H9 (cell line): ENCODE results near the gene RS1. TPM values are rescaled to one million over a fixed set of nuclear protein-coding genes. Genes with fewer than 3 reads are reported as not detected.

Experiments
- DNase-seq: peaks from one replicate; pipeline ENCODE4 v3.0.0-alpha.2; 2017
- H2AFZ ChIP-seq: one replicate; pipeline ENCODE4 v1.6.1; 2013; ENCODE audit warnings: mild to moderate bottlenecking, low read length, control low read depth, moderate library complexity
- H2AK5ac ChIP-seq: 2 replicates; pipeline ENCODE4 v1.6.1; 2013; ENCODE audit warnings: low read length, control low read depth, mixed read lengths; ENCODE audit not compliant: insufficient read length
- H2BK120ac ChIP-seq: one replicate; pipeline ENCODE4 v1.6.1; 2013; ENCODE audit warnings: low read depth, mild to moderate bottlenecking, low read length, control low read depth, inconsistent platforms; ENCODE audit not compliant: poor library complexity, severe bottlenecking
- H2BK12ac ChIP-seq: 2 replicates; pipeline ENCODE4 v1.6.1; 2013; ENCODE audit warnings: low read length, control low read depth, mixed read lengths, low read depth; ENCODE audit not compliant: insufficient read length
- H2BK15ac ChIP-seq: 2 replicates; pipeline ENCODE4 v1.6.1; 2013; ENCODE audit warnings: low read depth, low read length, control low read depth
- H2BK20ac ChIP-seq: one replicate; pipeline ENCODE4 v1.6.1; 2013; ENCODE audit warnings: low read depth, mild to moderate bottlenecking, low read length, control low read depth, inconsistent platforms; ENCODE audit not compliant: poor library complexity, severe bottlenecking
- H2BK5ac ChIP-seq: 2 replicates; pipeline ENCODE4 v1.6.1; 2013; ENCODE audit warnings: low read length, control low read depth, mixed read lengths; ENCODE audit not compliant: insufficient read length
- H3K14ac ChIP-seq: 2 replicates; pipeline ENCODE4 v1.6.1; 2013; ENCODE audit warnings: low read length, control low read depth; ENCODE audit not compliant: insufficient read depth
- H3K18ac ChIP-seq: 2 replicates; pipeline ENCODE4 v1.6.1; 2013; ENCODE audit warnings: low read depth, mild to moderate bottlenecking, mixed read lengths, low read length, control low read depth; ENCODE audit not compliant: insufficient read length
- H3K23ac ChIP-seq: 2 replicates; pipeline ENCODE4 v1.6.1; 2013; ENCODE audit warnings: low read length, control low read depth, mixed read lengths, low read depth; ENCODE audit not compliant: insufficient read length
- H3K23me2 ChIP-seq: 2 replicates; pipeline ENCODE4 v1.6.1; 2013; ENCODE audit warnings: low read depth, mild to moderate bottlenecking, mixed read lengths, low read length, control low read depth; ENCODE audit not compliant: insufficient read length, poor library complexity, severe bottlenecking
- H3K27ac ChIP-seq: 2 replicates; pipeline ENCODE4 v1.5.1; 2013; ENCODE audit warnings: low read length, control low read depth, mixed read lengths, low read depth; ENCODE audit not compliant: insufficient read length
- H3K27me3 ChIP-seq: 2 replicates; pipeline ENCODE4 v1.6.1; 2013; ENCODE audit warnings: low read length, control low read depth, inconsistent platforms; ENCODE audit not compliant: insufficient read depth
- H3K4ac ChIP-seq: 2 replicates; pipeline ENCODE4 v1.6.1; 2013; ENCODE audit warnings: low read depth, mild to moderate bottlenecking, control low read depth, inconsistent platforms, low read length, moderate library complexity
- H3K4me1 ChIP-seq: 2 replicates; pipeline ENCODE4 v1.6.1; 2013; ENCODE audit warnings: low read length, control low read depth, inconsistent platforms; ENCODE audit not compliant: insufficient read depth
- H3K4me2 ChIP-seq: 2 replicates; pipeline ENCODE4 v1.6.1; 2013; ENCODE audit warnings: low read length, control low read depth, mixed read lengths; ENCODE audit not compliant: insufficient read length, insufficient read depth
- H3K56ac ChIP-seq: 2 replicates; pipeline ENCODE4 v1.6.1; 2013; ENCODE audit warnings: low read depth, mild to moderate bottlenecking, mixed read lengths, low read length, control low read depth; ENCODE audit not compliant: insufficient read length
- H3K79me1 ChIP-seq: 2 replicates; pipeline ENCODE4 v1.6.1; 2013; ENCODE audit warnings: low read depth, mild to moderate bottlenecking, moderate library complexity, low read length, control low read depth, inconsistent platforms; ENCODE audit not compliant: insufficient read depth, poor library complexity, severe bottlenecking
- H3K79me2 ChIP-seq: 2 replicates; pipeline ENCODE4 v1.6.1; 2013; ENCODE audit warnings: low read length, control low read depth, inconsistent platforms; ENCODE audit not compliant: insufficient read depth
- H3K9ac ChIP-seq: 2 replicates; pipeline ENCODE4 v1.6.1; 2013; ENCODE audit warnings: low read length, control low read depth, mixed read lengths; ENCODE audit not compliant: insufficient read length; ENCODE audit errors: extremely low read depth
- H3K9me3 ChIP-seq: one replicate; pipeline ENCODE4 v1.6.1; 2013; ENCODE audit warnings: low read depth, low read length, inconsistent platforms; ENCODE audit not compliant: control insufficient read depth
- H3T11ph ChIP-seq: one replicate; pipeline ENCODE4 v1.6.1; 2013; ENCODE audit warnings: mild to moderate bottlenecking, low read length, control low read depth, inconsistent platforms
- H4K20me1 ChIP-seq: one replicate; pipeline ENCODE4 v1.6.1; 2013; ENCODE audit not compliant: control insufficient read depth, insufficient read length, insufficient read depth
- H4K5ac ChIP-seq: 2 replicates; pipeline ENCODE4 v1.6.1; 2013; ENCODE audit warnings: low read depth, mild to moderate bottlenecking, mixed read lengths, low read length, control low read depth; ENCODE audit not compliant: insufficient read length
- H4K8ac ChIP-seq: replicated peaks from 2 replicates; pipeline ENCODE4 v1.6.1; 2013; ENCODE audit warnings: low read length, control low read depth, mixed read lengths, low read depth; ENCODE audit not compliant: insufficient read length
- H4K91ac ChIP-seq: 2 replicates; pipeline ENCODE4 v1.6.1; 2013; ENCODE audit warnings: low read depth, mild to moderate bottlenecking, moderate library complexity, mixed read lengths, low read length, control low read depth; ENCODE audit not compliant: insufficient read length
- H3K27ac Mint-ChIP-seq, 3 experiments: 2 replicates in 2 of 3; 3 replicates in 1 of 3; pipeline ENCODE4 v1.8.0; 2020 to 2021; ENCODE audit warnings: mixed read lengths in 3 of 3, mild to moderate bottlenecking in 1 of 3, moderate library complexity in 1 of 3
- H3K27me3 Mint-ChIP-seq: 2 replicates; pipeline ENCODE4 v1.8.0; 2021; ENCODE audit warnings: low read depth, mild to moderate bottlenecking, moderate library complexity, mixed read lengths
- H3K36me3 Mint-ChIP-seq, 3 experiments: 2 replicates in 2 of 3; 3 replicates in 1 of 3; pipeline ENCODE4 v1.8.0; 2020 to 2021; ENCODE audit warnings: low read depth in 3 of 3, mixed read lengths in 3 of 3; ENCODE audit not compliant: insufficient read depth in 1 of 3
- H3K4me1 Mint-ChIP-seq, 2 experiments: 2 replicates each; pipeline ENCODE4 v1.8.0; 2020; ENCODE audit warnings: mixed read lengths in 2 of 2
- H3K4me3 Mint-ChIP-seq, 2 experiments: 2 replicates in 1 of 2; 3 replicates in 1 of 2; pipeline ENCODE4 v1.8.0; 2020 to 2021; ENCODE audit warnings: mild to moderate bottlenecking in 2 of 2, mixed read lengths in 2 of 2, moderate library complexity in 1 of 2
- H3K9me3 Mint-ChIP-seq, 2 experiments: 2 replicates in 1 of 2; 3 replicates in 1 of 2; pipeline ENCODE4 v1.8.0; 2020; ENCODE audit warnings: mild to moderate bottlenecking in 2 of 2, mixed read lengths in 2 of 2, moderate library complexity in 1 of 2
- CTCF ChIP-seq: fragments of 200-600 bp; sonication (generic); conservative IDR thresholded peaks from 3 replicates; pipeline ENCODE4 v1.8.0; 2021; ENCODE audit warnings: antibody characterized with exemption, mild to moderate bottlenecking
- WGBS: extraction: QIAGEN DNeasy Blood & Tissue Kit; methylation state at CpG from one replicate; pipeline ENCODE4 v1.1.7; 2013; ENCODE audit warnings: missing lambda C conversion rate, low lambda C conversion rate, mixed read lengths; ENCODE audit not compliant: insufficient read length; ENCODE audit errors: extremely low coverage; 5-methylcytosine and 5-hydroxymethylcytosine counted together
- total RNA-seq: library from RNA; stranded (reverse); gene quantifications from 2 replicates; pipeline ENCODE4 v1.2.1, GENCODE V29; 2021

RS1 gene
- total RNA-seq, 1 experiment from 2014 or later = not detected

- Histone ChIP-seq H2AK5ac (no peak overlapping the region), H3K56ac (no peak overlapping the region), H4K5ac (no peak overlapping the region), H2BK120ac (no peak overlapping the region), H3K9ac (no peak overlapping the region), H3K79me2 (peaks cover 3% of the 10 kb centered on the region; the same call in 1 of the 2 replicates), H3K18ac (no peak overlapping the region), H4K20me1 (no peaks in the 10 kb centered on the region), H3K9me3 (peaks cover 33% of the 10 kb centered on the region), H3K27ac (no peak overlapping the region), H2BK12ac (no peak overlapping the region), H3K4ac (no peak overlapping the region), H3K27me3 (no peaks in the 10 kb centered on the region), H2BK5ac (no peak overlapping the region), H2BK15ac (no peak overlapping the region), H3T11ph (no peak overlapping the region), H3K79me1 (no peaks in the 10 kb centered on the region), H3K23me2 (peaks cover 3% of the 10 kb centered on the region), H4K91ac (no peak overlapping the region), H4K8ac (no peak overlapping the region), H3K23ac (no peak overlapping the region), H2BK20ac (no peak overlapping the region), H3K4me1 (no peaks in the 10 kb centered on the region; the same call in 1 of the 2 replicates), H2AFZ (no peak overlapping the region), H3K4me2 (no peak overlapping the region), H3K14ac (no peak overlapping the region)
- no peak for TF ChIP-seq CTCF
- Mint-ChIP-seq H3K27me3 (peaks cover 6% of the 10 kb centered on the region), H3K4me3 (peak overlapping the region; percentile 69 to 71), H3K36me3 (peaks cover 0 to 5% (median 2%) of the 10 kb centered on the region in 3 experiments; a peak in 4 of 7 replicates), H3K4me1 (peaks cover 0 to 6% of the 10 kb centered on the region in 2 experiments; a peak in 2 of 4 replicates), H3K27ac (no peak overlapping the region), H3K9me3 (peaks cover 55 to 70% of the 10 kb centered on the region in 2 experiments)
- WGBS = no CpG with 5 or more reads among the region's 10 CpGs
- DNase-seq = no peak
Observed at GRCh38 chrX:18676050-18676449, 4.1 kb upstream of the RS1 start.
